ENCODE data around the gene UBE2U.

Gene UBE2U

GRCh38 chr1:64203420-64203819, at the start of gene UBE2U:
TSS of gene UBE2U (plus strand) at chr1:64203623. CDS start at chr1:64204051, 428 bp downstream.
- no peaks in the 10 kb centered on the region for H3K36me3 ChIP-seq (ENCODE audit: control insufficient read depth, low read depth, low read length)
- H3K27ac ChIP-seq (ENCODE audit: low read length), result no peak within 1 kb of the TSS
- H3K9me3 ChIP-seq (ENCODE audit: control insufficient read depth, low read depth, low read length), result no peaks in the 10 kb centered on the region
- no peak within 1 kb of the TSS for H3K9ac ChIP-seq (ENCODE audit: low read length)
- H3K4me1 ChIP-seq (ENCODE audit: control insufficient read depth, low read depth, low read length), result no peaks in the 10 kb centered on the region
- no peaks in the 10 kb centered on the region for H3K27me3 ChIP-seq (ENCODE audit: control insufficient read depth, insufficient read depth, low read length)
- no peak within 1 kb of the TSS for H3K4me3 ChIP-seq (ENCODE audit: low read length)

- Histone ChIP-seq H3K27me3 (ENCODE audit: control insufficient read depth, insufficient read depth, low read length) (no peaks in the 10 kb centered on the region), H3K9ac (ENCODE audit: low read length) (no peak overlapping the region), H3K27ac (ENCODE audit: low read length) (no peak overlapping the region), H3K9me3 (ENCODE audit: control insufficient read depth, low read depth, low read length) (no peaks in the 10 kb centered on the region), H3K4me1 (ENCODE audit: control insufficient read depth, low read depth, low read length) (peaks cover 11% of the 10 kb centered on the region), H3K36me3 (ENCODE audit: control insufficient read depth, low read depth, low read length) (peaks cover 14% of the 10 kb centered on the region), H3K4me3 (ENCODE audit: low read length) (no peak overlapping the region)
These were observed 48.1 kb upstream of the UBE2U start for GRCh38 chr1:64155278-64155677.

GRCh38 chr1:64161357-64161941, 42.0 kb upstream of the UBE2U start:
- Histone ChIP-seq H3K9me3 (ENCODE audit: control insufficient read depth, low read depth, low read length) (no peaks in the 10 kb centered on the region), H3K36me3 (ENCODE audit: control insufficient read depth, low read depth, low read length) (peaks cover 36% of the 10 kb centered on the region), H3K27me3 (ENCODE audit: control insufficient read depth, insufficient read depth, low read length) (no peaks in the 10 kb centered on the region), H3K9ac (ENCODE audit: low read length) (no peak overlapping the region), H3K4me3 (ENCODE audit: low read length) (no peak overlapping the region), H3K4me1 (ENCODE audit: control insufficient read depth, low read depth, low read length) (no peaks in the 10 kb centered on the region), H3K27ac (ENCODE audit: low read length) (no peak overlapping the region)

- Histone ChIP-seq H3K4me3 (ENCODE audit: low read length) (no peak overlapping the region), H3K27me3 (ENCODE audit: control insufficient read depth, insufficient read depth, low read length) (no peaks in the 10 kb centered on the region), H3K9me3 (ENCODE audit: control insufficient read depth, low read depth, low read length) (no peaks in the 10 kb centered on the region), H3K9ac (ENCODE audit: low read length) (no peak overlapping the region), H3K4me1 (ENCODE audit: control insufficient read depth, low read depth, low read length) (no peaks in the 10 kb centered on the region), H3K27ac (ENCODE audit: low read length) (no peak overlapping the region), H3K36me3 (ENCODE audit: control insufficient read depth, low read depth, low read length) (peaks cover 38% of the 10 kb centered on the region)
These were observed 41.3 kb upstream of the UBE2U start for GRCh38 chr1:64162151-64162550.

GRCh38 chr1:64162804-64163203, 40.6 kb upstream of the UBE2U start:
- Histone ChIP-seq H3K9ac (ENCODE audit: low read length) (no peak overlapping the region), H3K27ac (ENCODE audit: low read length) (no peak overlapping the region), H3K4me3 (ENCODE audit: low read length) (no peak overlapping the region), H3K27me3 (ENCODE audit: control insufficient read depth, insufficient read depth, low read length) (no peaks in the 10 kb centered on the region), H3K36me3 (ENCODE audit: control insufficient read depth, low read depth, low read length) (peaks cover 43% of the 10 kb centered on the region), H3K9me3 (ENCODE audit: control insufficient read depth, low read depth, low read length) (no peaks in the 10 kb centered on the region), H3K4me1 (ENCODE audit: control insufficient read depth, low read depth, low read length) (no peaks in the 10 kb centered on the region)

GRCh38 chr1:64163431-64163830, 40.0 kb upstream of the UBE2U start:
- Histone ChIP-seq H3K27me3 (ENCODE audit: control insufficient read depth, insufficient read depth, low read length) (no peaks in the 10 kb centered on the region), H3K9ac (ENCODE audit: low read length) (no peak overlapping the region), H3K9me3 (ENCODE audit: control insufficient read depth, low read depth, low read length) (peaks cover under 1% of the 10 kb centered on the region), H3K4me1 (ENCODE audit: control insufficient read depth, low read depth, low read length) (no peaks in the 10 kb centered on the region), H3K4me3 (ENCODE audit: low read length) (no peak overlapping the region), H3K36me3 (ENCODE audit: control insufficient read depth, low read depth, low read length) (peaks cover 50% of the 10 kb centered on the region), H3K27ac (ENCODE audit: low read length) (no peak overlapping the region)

GRCh38 chr1:64163970-64164369, 39.5 kb upstream of the UBE2U start:
- no peak overlapping the region for H3K4me3 ChIP-seq (ENCODE audit: low read length)
- peaks cover 49% of the 10 kb centered on the region for H3K36me3 ChIP-seq (ENCODE audit: control insufficient read depth, low read depth, low read length)
- peaks cover 6% of the 10 kb centered on the region for H3K9me3 ChIP-seq (ENCODE audit: control insufficient read depth, low read depth, low read length)
- no peak overlapping the region for H3K9ac ChIP-seq (ENCODE audit: low read length)
- no peaks in the 10 kb centered on the region for H3K4me1 ChIP-seq (ENCODE audit: control insufficient read depth, low read depth, low read length)
- no peak overlapping the region for H3K27ac ChIP-seq (ENCODE audit: low read length)
- no peaks in the 10 kb centered on the region for H3K27me3 ChIP-seq (ENCODE audit: control insufficient read depth, insufficient read depth, low read length)

GRCh38 chr1:64166629-64167028, 36.8 kb upstream of the UBE2U start:
- Histone ChIP-seq H3K4me1 (ENCODE audit: control insufficient read depth, low read depth, low read length) (peaks cover 4% of the 10 kb centered on the region), H3K27me3 (ENCODE audit: control insufficient read depth, insufficient read depth, low read length) (no peaks in the 10 kb centered on the region), H3K36me3 (ENCODE audit: control insufficient read depth, low read depth, low read length) (peaks cover 27% of the 10 kb centered on the region), H3K4me3 (ENCODE audit: low read length) (no peak overlapping the region), H3K9me3 (ENCODE audit: control insufficient read depth, low read depth, low read length) (peaks cover 6% of the 10 kb centered on the region), H3K27ac (ENCODE audit: low read length) (no peak overlapping the region), H3K9ac (ENCODE audit: low read length) (no peak overlapping the region)

- Histone ChIP-seq H3K27ac (ENCODE audit: low read length) (no peak overlapping the region), H3K4me1 (ENCODE audit: control insufficient read depth, low read depth, low read length) (peaks cover 4% of the 10 kb centered on the region)
These were observed 36.2 kb upstream of the UBE2U start for GRCh38 chr1:64167176-64167575.

GRCh38 chr1:64171246-64171645, 32.2 kb upstream of the UBE2U start:
- Histone ChIP-seq H3K27ac (ENCODE audit: low read length) (no peak overlapping the region), H3K9ac (ENCODE audit: low read length) (no peak overlapping the region), H3K4me3 (ENCODE audit: low read length) (no peak overlapping the region), H3K36me3 (ENCODE audit: control insufficient read depth, low read depth, low read length) (peaks cover 18% of the 10 kb centered on the region), H3K9me3 (ENCODE audit: control insufficient read depth, low read depth, low read length) (peaks cover 6% of the 10 kb centered on the region), H3K4me1 (ENCODE audit: control insufficient read depth, low read depth, low read length) (peaks cover 4% of the 10 kb centered on the region), H3K27me3 (ENCODE audit: control insufficient read depth, insufficient read depth, low read length) (no peaks in the 10 kb centered on the region)

More at GRCh38 chr1:64167176-64167575, 36.2 kb upstream of the UBE2U start:
- Histone ChIP-seq H3K36me3 (ENCODE audit: control insufficient read depth, low read depth, low read length) (peaks cover 21% of the 10 kb centered on the region), H3K27me3 (ENCODE audit: control insufficient read depth, insufficient read depth, low read length) (no peaks in the 10 kb centered on the region), H3K4me3 (ENCODE audit: low read length) (no peak overlapping the region), H3K9me3 (ENCODE audit: control insufficient read depth, low read depth, low read length) (peaks cover 6% of the 10 kb centered on the region), H3K9ac (ENCODE audit: low read length) (no peak overlapping the region)

GRCh38 chr1:64171797-64172281, 31.6 kb upstream of the UBE2U start:
- no peaks in the 10 kb centered on the region for H3K27me3 ChIP-seq (ENCODE audit: control insufficient read depth, insufficient read depth, low read length)
- no peak overlapping the region for H3K9ac ChIP-seq (ENCODE audit: low read length)
- H3K27ac ChIP-seq (ENCODE audit: low read length), result no peak overlapping the region
- H3K4me1 ChIP-seq (ENCODE audit: control insufficient read depth, low read depth, low read length), result peaks cover 4% of the 10 kb centered on the region
- H3K36me3 ChIP-seq (ENCODE audit: control insufficient read depth, low read depth, low read length), result peaks cover 20% of the 10 kb centered on the region
- H3K4me3 ChIP-seq (ENCODE audit: low read length), result no peak overlapping the region
- peaks cover 6% of the 10 kb centered on the region for H3K9me3 ChIP-seq (ENCODE audit: control insufficient read depth, low read depth, low read length)

- Histone ChIP-seq H3K27me3 (ENCODE audit: control insufficient read depth, insufficient read depth, low read length) (no peaks in the 10 kb centered on the region), H3K9ac (ENCODE audit: low read length) (peak overlapping the region; percentile 9), H3K27ac (ENCODE audit: low read length) (no peak overlapping the region), H3K36me3 (ENCODE audit: control insufficient read depth, low read depth, low read length) (peaks cover 22% of the 10 kb centered on the region), H3K4me3 (ENCODE audit: low read length) (no peak overlapping the region), H3K9me3 (ENCODE audit: control insufficient read depth, low read depth, low read length) (peaks cover 6% of the 10 kb centered on the region), H3K4me1 (ENCODE audit: control insufficient read depth, low read depth, low read length) (peaks cover 4% of the 10 kb centered on the region)
These were observed 30.9 kb upstream of the UBE2U start for GRCh38 chr1:64172458-64172983.

Measured in iPS-18a (cell line).